HG03039 (cell line): ENCODE data around the gene MED9.

ENCODE experiments used
- ATAC-seq: cut with Tn5 transposase; IDR thresholded peaks from one replicate; pipeline ENCODE4 v1.9.1; 2021; ENCODE audit warnings: mild to moderate bottlenecking, moderate library complexity; ENCODE audit not compliant: unreplicated experiment

The MED9 gene

DNA sequence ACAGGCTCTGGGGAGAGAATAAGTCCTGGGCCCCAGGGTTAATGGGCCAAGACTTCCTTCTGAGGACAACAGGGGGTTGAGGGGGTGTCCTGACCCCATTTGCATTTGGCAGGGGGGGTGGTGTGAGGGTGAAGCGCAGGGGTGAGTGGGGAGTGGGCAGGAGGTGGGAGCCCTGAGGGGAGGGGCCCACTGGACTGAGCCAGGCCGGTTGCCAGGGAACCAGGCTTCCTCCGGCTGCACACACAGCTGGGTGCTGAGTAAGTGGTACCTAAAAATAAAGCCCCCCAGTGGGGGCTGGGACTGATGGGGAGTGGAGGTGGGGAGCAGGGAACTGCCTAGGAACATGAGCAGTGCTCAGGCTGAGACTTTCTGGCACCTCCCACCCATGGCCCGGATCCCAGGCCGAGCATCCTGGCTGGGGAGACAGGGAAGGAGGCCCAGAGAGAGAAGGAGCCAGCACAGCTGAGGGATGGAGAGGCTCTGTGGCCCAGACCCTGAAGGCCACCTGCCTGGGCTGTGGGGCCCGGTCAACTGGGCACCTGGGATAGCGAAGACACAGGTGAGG is 26.8 kb downstream of the MED9 start:
- no peak for ATAC-seq

DNA sequence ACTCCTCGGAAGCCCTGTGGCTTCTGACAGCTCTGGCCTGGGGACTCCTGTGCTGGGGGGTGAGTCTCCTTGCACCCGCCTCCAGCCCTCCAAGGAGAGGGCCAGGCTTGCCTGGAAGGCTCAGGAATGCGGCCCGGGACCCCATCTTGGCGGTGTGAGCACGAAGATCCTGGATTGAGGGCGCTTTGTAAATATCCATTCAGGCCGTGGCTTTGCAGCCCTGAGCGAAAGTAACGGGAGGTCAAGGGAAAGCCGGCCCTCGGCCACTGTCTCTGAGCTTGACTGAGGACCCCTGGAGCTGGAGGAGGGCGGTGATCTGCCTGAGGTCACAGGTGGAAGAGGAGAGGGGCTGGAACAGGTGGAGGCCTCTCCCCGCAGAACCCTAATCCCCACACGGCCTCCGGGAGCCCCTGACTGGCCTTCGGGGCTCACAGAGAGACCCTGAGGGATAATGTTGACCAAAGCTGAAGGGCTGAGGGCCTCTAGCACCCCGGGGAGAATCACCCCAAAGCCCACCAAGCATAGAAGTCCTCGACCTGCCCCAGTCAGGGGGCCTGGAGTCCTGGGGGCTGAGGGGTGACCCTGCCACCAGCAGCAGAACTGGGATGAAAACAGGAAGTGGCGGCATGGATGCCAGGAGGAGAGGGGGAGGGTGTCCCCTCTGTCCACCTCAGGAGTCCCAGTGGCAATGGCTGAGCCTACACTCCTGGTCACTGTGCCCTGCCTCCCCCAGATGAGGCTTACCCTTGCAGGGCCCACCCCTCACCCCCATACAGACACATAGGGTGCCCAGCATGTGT is 27.7 kb downstream of the MED9 start:
- ATAC-seq, result no peak

DNA sequence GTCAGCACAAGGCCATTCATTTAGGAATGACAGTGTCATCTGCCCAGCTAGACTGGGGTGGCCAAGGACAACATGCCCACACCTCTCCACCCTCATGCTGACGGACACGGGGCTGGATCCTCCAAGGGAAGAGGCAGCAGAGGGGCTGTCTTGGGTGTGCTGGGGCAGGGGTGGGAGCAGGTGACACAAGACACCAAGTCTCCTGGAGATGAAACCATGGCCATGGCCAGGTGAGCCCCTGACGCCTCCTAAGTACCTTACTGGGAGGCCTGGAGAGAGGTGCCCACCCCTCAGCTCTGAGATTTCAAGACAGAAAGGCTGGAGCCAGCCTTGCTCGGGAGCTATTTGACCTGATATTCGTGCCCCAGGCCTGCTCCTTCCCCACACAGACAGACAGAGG is 28.4 kb downstream of the MED9 start:
- ATAC-seq, result no peak

DNA sequence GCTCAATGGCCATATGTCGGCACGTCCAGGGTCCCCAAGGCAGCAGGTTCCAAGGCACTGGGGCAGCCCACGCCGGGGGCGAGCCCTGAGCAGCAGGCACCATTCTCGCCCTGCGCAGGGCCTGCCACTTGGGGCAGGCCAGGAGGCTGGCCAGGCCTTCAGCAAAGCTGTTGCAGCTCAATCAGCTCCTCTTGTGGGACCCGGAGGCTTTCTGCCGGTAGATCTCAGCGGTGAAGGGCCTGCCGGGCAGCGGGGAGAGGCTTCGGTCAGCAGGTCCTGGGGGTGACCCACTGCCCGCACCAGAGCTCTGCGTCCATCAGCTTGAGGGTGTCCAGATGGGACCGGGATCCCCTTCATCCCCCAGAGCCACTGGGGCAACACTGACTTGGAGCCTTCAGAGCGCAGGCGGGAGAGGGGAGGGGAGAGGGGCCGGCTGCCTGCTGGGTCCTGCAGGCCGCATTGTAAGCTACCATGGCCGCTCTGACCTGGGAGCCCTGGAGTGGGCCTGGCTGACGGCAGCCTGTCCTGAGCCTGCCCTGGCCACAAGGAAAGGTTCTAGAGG is 28.9 kb downstream of the MED9 start:
- ATAC-seq, result no peak

DNA sequence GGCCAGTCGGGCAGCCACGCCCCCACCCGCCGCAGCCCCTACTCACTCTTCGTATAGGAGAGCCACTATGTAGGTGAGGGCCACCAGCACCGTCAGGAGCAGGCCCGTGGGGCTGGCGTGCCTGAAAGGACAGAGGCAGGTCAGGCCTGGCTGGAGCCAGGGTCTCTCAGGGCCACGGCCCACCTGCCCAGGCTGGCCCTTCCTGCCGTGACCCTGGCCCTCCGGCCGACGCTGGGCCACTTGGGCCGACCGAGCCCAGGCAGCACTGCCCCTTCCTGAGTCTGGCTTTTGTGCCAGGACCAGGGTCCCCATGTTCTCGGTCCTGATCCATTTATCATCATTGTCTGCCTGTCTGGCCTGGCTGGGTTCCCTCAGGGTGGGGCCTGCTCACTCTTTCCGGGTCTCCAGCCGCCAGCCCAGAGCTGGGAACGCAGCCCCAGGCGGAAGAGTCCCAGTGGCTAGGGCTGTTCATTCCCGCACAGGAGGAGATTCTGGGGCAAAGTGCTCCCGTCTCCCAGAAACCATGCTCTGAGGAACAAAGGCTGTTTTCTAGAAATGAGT is 29.5 kb downstream of the MED9 start:
- ATAC-seq, result no peak

DNA sequence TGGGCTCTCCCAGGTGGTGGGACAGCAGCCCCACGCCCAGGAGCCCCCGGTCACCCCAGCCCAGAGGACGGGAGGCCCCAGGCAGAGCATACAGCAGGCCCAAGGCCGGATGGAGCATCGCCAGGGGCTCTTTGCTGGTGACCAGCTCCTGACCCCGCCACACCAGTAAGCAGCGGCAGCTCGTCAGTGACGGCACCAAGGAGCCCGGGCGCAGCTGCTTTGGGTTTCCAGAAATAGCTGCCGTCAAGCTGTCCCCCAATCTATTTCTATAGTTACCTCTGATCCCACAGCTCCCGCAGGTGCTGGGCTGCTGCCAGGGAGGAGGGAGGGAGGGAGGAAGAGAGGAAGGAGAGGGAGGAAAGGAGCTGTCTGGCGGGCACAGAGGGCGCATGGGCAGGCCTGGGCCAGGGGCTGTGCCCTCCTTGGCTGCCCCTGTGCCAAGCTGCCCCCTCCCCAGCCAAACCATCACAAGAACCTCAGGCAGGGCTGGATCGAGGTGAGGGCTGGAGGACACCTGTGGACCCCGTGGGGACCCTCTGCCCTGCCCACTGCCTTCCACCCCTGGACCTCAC is 30.2 kb downstream of the MED9 start:
- no peak for ATAC-seq

DNA sequence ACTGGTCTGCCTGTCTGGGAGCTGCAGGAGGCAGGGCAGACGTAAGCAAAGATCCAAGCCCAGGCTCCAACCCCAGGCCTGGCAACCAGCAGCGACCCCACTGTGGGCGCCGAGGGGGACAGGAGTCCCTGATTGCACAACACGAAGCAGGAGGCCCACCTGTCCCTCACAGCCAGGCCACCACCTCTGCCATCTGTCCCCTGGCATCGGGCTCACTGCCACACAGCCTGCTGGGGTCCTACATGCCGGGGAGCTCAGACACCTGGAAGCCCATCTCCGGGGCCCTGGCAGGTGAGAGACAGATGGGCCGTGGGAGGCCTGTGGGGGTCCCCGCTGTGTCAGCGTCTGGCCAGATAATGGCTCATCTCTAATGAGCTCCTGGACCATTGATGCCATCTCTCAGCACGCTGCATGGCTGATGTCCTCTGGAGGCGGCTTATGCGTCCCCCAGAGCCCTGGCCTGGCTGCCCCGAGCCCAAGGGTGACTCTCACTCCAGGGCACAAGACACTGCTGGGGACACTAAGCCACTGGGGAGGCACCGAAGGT is 30.7 kb downstream of the MED9 start:
- ATAC-seq, result no peak

DNA sequence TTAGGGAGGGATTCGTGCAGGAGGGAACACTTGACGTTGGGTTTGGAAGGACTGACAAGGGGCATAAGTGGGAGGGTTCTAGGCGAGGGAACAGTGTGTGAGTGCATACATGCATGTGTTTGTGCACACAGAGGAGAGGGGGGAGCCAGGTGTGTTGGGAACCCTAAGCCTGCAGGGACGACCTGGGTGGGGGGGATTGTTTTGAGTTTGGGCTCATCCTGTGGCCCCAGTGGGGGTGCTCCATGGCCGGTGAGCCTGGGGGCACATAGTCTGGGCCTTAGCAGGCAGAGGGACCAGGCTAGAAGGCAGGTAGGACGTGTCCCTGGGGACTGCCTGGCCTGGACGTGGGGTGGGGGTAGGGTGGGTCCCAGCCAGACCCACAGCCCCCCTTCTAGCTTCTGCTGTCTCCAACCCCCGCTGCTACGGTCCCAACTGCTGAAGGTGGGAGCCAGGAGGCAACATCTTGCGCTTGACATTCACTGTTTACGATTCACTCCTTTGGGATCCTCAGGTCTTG is 31.3 kb downstream of the MED9 start:
- no peak for ATAC-seq

DNA sequence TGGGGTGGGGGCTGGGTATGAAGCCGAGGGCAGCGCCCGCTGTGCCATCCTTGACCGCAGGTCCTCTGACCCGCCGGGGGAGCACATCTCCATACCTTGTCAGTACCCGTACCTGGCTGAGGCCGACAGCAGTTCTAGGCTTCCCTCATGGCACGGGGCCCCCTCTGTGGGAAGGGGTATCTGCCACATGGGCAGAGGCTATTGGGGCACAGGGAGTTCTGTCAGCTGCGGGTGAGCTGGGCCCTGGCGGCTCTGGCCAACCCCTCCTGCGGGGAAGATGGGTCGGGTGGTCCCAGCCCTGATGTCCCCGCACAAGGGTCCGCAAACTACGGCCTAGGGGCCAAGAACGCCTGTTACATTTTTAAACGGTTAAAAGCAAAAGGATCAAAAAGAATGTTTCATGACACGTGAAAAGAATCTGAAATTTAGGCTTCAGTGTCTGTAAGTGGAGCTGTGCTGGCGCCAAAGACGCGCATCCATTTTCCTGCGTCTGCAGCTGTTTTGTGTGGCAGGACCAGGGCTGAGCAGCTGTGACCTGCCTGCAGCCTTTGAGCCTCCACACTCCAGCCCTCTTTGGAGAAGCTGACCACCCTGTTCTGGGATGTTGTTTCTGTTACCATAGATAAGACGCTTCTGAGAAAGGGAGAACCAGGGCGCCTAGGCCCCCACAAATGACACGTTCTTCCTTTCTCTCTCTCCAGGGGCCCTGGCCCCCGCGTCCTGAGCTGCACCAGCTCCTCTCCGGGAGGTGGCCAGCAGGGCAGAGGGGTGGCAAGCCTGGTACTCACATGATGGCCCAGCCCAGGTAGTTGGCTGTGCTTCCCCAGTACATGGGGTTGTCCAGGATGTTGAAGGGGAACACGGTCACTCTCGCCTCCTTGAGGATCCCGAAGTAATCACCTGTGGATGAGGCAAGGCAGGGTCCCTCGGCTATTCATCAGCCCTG is 32.1 kb downstream of the MED9 start:
- ATAC-seq, result no peak

DNA sequence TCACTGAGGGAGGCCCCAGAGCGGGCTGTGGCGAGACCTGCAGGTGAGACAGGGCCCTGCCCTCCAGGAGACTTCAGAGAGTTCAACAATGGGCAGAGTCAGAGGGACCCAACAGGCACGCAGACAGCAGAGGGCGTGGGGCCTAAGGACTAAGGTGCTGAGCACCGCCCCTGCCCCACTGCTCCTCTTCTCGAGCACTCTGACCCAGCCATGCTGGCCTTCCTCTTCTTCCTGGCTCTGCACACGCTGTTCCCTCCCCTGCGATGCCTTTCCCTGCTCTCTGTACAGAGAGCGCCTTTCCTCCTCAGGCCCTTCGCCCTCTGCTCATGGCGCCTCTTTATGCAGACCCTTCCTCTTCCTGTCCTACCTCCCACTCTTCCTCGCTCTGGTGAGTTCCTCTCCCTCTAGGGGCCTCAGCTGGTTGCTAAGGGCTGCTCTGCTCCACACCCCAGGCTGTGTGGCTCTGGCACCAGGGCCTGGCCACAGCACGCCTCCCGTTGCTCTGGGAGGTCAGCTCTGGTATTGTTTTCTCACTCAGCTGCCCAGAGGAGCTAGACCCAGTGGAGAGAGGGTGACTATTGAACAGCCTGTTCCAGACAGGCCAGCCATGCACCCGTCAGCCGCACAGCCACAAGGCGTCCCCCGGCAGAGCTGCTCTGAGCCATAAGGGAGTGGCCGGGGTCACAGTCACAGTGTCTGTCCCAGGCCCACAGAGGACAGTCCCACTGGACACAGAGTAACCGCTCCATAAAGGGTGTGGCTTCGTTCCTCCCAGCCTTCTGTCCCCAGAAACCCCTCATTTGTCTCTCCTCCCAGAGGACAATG is 33.0 kb downstream of the MED9 start:
- no peak for ATAC-seq

DNA sequence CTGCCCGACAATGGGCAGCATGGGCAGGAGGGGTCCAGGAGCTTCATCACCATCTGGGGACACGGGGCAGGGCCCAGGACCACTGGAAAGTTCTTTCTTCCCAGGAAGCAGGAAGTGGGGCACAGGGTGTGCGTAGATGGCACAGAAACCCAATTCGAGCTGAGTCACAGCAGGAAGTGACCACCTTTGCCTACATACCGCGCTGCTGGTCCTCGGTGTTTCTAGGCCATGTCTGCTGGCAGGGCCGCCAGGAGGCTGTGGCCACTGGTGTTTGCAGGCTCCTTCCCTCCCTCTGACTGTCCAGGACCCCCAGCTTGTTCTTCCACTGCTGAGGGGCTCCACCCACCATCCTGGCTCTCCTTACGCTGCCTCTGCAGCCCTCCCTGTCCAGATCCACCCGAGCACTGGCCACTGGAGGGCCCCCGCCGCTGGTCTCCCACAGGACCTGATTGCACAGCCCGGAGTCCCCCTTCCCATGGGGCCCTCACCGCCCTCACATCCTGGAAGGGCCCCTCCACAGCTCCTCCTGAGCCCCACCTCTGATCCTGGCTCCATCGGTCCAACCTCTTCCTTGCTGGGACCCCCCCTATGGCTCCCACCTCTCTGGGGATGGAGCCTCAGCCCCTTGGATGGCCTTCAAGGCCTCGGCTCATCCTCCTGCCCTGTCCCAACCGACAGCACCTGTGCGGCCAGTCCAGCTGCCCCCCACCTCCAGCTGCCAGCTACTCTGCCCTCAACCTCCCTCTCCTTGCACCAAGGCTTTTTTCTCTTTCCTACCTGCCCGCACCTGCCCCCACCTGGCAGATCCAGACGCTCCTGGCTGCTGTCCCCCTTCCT is 33.9 kb downstream of the MED9 start:
- no peak for ATAC-seq

DNA sequence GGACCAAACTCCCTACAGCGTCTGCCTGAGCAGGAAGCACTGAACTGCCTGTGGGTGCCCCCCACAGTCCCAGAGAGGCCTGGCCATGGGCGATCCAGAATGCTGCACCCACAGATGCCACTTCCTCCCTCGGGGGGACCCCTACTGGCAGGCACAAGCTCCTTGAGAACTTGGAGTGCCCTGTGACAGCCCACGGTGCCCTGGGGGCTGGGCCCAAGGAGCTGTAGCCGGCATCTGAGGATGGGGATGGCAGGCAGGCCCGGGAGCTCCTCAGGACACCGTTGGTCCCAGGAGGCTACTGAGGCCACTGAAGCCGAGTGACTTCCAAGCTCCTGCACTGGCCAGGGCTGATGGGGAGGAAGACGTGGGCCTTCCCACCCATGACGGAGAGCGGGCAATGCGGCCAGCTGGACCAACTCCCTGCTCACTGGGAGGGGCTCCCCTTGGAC is 34.5 kb downstream of the MED9 start:
- no peak for ATAC-seq

DNA sequence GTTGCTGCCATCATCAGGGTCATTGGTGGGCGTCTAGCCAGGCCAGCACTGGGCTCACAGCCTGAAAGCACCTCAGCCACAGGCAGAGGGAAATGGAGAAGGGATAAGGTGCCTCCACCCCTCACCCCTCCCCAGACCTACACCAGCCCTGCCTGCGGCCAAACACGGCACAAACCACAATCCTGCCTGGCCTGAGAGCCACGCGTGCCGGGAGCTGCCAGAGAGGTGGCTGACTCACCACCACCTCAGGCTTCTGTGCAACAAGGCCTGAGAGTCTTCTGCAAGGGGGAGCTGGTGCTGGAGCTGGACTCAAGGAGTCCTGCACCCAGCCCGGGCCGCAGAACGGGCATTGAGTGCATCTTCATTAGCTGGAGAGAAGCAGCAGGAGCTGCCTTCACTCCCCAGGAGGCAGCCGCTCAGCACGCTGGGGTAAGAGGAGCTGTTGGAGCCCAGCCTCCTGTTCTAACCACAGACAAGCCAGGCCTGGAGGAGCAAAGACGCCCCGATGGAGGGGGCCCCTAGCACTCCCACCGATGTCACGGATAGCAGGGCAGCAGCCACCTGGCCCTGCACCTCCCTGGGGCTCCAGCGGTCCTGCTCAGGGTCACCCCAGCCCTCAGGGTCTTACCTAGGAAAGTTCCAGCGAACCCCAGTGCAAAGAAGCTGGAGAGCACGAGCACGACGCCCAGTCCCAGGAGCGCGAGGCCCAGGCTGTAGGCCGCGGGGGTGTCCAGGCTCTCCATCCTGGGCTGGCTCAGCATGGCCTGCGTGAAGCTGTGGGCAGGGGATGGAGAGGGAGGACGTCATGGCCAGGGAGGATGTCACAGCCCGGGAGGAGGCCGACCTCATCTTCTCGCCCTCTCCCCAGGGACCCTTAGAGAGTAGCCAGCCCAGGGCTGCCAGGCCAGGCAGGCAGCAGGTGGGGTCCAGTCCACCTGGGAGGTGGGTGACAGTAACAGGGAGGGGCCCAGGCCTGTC is 35.4 kb downstream of the MED9 start:
- ATAC-seq, result no peak

DNA sequence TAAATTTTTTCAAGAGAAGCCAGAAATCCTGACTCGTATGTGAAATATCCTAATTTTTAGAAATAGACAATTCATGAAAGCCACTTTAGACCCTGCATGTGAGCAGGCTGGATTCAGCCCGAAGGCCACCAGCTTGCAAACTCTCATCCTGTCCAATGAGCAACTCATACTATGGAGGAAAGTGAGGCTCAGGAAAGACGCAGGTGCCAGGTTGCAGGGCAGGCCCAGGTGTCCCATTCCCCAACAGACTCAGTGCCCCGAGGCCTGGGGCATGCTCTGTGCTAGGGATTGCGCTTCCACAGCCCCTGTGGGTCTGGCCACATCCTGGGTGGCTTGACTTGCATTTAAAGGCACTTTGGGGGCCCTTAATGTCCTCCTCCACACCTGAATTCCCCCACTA is 36.1 kb downstream of the MED9 start:
- no peak for ATAC-seq

DNA sequence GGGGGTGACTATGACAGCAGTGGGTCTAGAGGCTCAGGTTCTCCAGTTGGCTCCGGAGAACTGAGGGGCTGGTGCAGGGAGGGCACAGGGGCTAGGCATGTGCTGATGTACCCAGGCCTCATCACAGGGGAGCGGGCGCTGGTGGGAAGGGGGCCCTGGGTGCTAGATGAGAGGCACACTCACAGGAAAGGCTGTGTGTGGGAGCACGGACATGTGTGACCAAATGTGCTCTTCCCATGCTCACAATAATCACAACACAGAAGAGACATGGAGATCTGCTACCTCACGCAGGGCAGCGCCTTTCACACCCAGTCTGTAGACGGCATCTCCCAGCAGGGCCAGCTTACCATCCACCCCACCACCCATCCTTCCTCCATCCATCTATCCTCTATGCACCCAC is 36.8 kb downstream of the MED9 start:
- no peak for ATAC-seq

DNA sequence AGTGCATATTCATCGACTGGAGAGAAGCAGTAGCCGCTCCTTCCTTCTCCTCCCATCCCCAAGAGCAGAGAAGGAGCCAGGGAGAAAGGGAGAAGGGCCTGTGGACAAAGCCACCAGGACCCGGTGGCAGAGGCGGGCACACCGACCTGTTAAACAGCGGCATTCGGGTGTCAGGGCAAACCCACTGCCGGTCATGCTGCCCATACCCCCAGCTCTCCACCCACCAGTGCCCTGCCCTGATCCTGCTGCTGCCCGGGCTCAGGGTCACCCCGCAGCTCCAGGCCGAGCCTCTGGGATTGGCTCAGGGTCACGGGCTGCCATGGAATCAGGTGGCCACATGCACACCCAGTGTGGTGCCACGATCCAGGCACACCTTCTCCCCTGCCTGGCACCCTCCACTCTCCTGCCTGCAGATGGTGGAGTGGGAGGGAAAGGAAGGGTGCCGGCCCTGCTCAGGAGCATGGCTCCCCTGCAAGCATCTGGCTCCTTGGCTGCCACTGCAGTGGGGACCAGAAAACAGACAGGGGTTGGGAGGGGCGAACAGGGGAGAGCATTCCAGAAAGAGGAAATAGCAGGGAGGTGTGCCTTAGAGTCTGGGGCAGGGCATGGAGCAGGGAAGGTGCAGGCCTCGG is 37.7 kb downstream of the MED9 start:
- no peak for ATAC-seq
